NOMO-1 (cell line): ENCODE measurements around the gene TIAM1.

Source experiments
- DNase-seq, 2 experiments: peaks; one replicate each; lab custom pipeline; 2025; ENCODE audit not compliant: unreplicated experiment in 2 of 2; lab: John Stamatoyannopoulos, UW

TIAM1 gene

GRCh38 chr21:31343680-31344480, at the start of gene TIAM1:
TSS of gene TIAM1 (minus strand) at chr21:31344261. CDS start at chr21:31266972, 77,289 bp downstream.
- peak; percentile 36 to 70 for DNase-seq

- DNase-seq, result no peak
Measured at GRCh38 chr21:31387560-31388186, 43.6 kb upstream of the TIAM1 start.

GRCh38 chr21:31386006-31386405, 41.9 kb upstream of the TIAM1 start:
- no peak for DNase-seq

GRCh38 chr21:31383770-31384169, 39.7 kb upstream of the TIAM1 start:
- DNase-seq, result no peak

- no peak for DNase-seq
Measured at GRCh38 chr21:31382060-31382459, 38.0 kb upstream of the TIAM1 start.

GRCh38 chr21:31376301-31376700, 32.2 kb upstream of the TIAM1 start:
- no peak for DNase-seq

GRCh38 chr21:31374395-31374794, 30.3 kb upstream of the TIAM1 start:
- DNase-seq, result no peak

GRCh38 chr21:31372471-31372765, 28.4 kb upstream of the TIAM1 start:
- DNase-seq, result no peak

- DNase-seq, result no peak
Measured at GRCh38 chr21:31371715-31372470, 27.8 kb upstream of the TIAM1 start.

- no peak for DNase-seq
Measured at GRCh38 chr21:31370893-31371544, 27.0 kb upstream of the TIAM1 start.

- no peak for DNase-seq
Measured at GRCh38 chr21:31370281-31370892, 26.3 kb upstream of the TIAM1 start.

GRCh38 chr21:31368361-31368760, 24.3 kb upstream of the TIAM1 start:
- no peak for DNase-seq

- no peak for DNase-seq
Measured at GRCh38 chr21:31367801-31368200, 23.7 kb upstream of the TIAM1 start.

GRCh38 chr21:31366825-31367224, 22.8 kb upstream of the TIAM1 start:
- no peak for DNase-seq

- no peak for DNase-seq
Measured at GRCh38 chr21:31364253-31364945, 20.3 kb upstream of the TIAM1 start.

GRCh38 chr21:31363720-31364119, 19.7 kb upstream of the TIAM1 start:
- DNase-seq, result no peak

GRCh38 chr21:31360717-31361116, 16.7 kb upstream of the TIAM1 start:
- no peak for DNase-seq

GRCh38 chr21:31358158-31358557, 14.1 kb upstream of the TIAM1 start:
- DNase-seq, result no peak

GRCh38 chr21:31356440-31356839, 12.4 kb upstream of the TIAM1 start:
- no peak for DNase-seq
